ENCODE results near the gene TAS2R38. TPM values are rescaled to one million over a fixed set of nuclear protein-coding genes. Genes with fewer than 3 reads are reported as not detected.

TAS2R38 gene
- total RNA-seq, 1 donor from 2014 or later: not detected

DNA sequence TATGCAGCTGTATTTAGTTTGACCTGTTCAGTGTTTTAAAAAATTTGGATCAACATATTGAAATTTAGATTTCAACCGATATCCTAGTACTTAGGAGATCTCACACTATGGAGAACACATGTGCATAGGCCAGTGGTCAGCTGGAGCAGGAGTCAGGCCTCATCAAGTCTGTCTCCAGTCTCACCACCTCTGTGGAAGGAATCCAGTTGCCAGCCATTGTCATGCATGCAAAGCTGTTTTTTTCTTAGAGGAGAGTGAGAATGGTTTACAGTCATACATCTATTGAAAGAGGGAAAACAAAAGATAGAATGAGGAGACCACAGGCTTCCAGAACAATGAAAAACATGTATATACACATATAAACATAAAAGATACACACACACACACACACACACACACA lies 19.2 kb downstream of the TAS2R38 start:
- no peak overlapping the region for H3K27ac Mint-ChIP-seq
- no peak overlapping the region for H3K4me3 Mint-ChIP-seq
- no peak for DNase-seq (ENCODE audit: extremely low spot score, unreplicated experiment)
- TF ChIP-seq, protein P1, sequence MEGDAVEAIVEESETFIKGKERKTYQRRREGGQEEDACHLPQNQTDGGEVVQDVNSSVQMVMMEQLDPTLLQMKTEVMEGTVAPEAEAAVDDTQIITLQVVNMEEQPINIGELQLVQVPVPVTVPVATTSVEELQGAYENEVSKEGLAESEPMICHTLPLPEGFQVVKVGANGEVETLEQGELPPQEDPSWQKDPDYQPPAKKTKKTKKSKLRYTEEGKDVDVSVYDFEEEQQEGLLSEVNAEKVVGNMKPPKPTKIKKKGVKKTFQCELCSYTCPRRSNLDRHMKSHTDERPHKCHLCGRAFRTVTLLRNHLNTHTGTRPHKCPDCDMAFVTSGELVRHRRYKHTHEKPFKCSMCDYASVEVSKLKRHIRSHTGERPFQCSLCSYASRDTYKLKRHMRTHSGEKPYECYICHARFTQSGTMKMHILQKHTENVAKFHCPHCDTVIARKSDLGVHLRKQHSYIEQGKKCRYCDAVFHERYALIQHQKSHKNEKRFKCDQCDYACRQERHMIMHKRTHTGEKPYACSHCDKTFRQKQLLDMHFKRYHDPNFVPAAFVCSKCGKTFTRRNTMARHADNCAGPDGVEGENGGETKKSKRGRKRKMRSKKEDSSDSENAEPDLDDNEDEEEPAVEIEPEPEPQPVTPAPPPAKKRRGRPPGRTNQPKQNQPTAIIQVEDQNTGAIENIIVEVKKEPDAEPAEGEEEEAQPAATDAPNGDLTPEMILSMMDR (conservative IDR thresholded peaks at IDR 0.05): no peak
- no peaks in the 10 kb centered on the region for H3K36me3 Mint-ChIP-seq
- H3K9me3 Mint-ChIP-seq: no peaks in the 10 kb centered on the region
- H3K27me3 Mint-ChIP-seq: no peaks in the 10 kb centered on the region
- H3K4me1 Mint-ChIP-seq (ENCODE audit: unreplicated experiment): no peaks in the 10 kb centered on the region

DNA sequence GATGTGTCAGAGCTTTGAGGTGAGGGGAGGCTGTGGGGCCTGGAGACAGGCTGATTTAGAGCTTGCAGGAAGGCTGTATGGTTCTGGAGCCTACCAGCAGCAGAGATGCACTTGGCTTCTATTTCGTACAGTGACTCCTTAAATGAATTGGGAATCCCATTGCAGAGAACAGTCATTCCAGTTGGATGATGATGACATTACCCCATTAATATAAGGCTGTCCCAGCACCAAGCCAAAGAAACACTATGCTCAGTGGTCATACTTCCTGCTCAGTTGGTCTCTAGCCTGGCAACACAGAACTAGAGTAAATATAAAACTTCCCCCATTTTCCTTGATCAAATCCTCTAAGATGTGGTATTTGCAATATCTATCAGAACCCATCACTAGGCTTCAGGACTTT lies 21.1 kb downstream of the TAS2R38 start:
- no peaks in the 10 kb centered on the region for H3K9me3 Mint-ChIP-seq
- no peak overlapping the region for H3K27ac Mint-ChIP-seq
- no peak for DNase-seq (ENCODE audit: extremely low spot score, unreplicated experiment)
- no peak overlapping the region for H3K4me3 Mint-ChIP-seq
- TF ChIP-seq, protein P1 (conservative IDR thresholded peaks at IDR 0.05): no peak
- H3K27me3 Mint-ChIP-seq: no peaks in the 10 kb centered on the region
- H3K4me1 Mint-ChIP-seq (ENCODE audit: unreplicated experiment): no peaks in the 10 kb centered on the region
- no peaks in the 10 kb centered on the region for H3K36me3 Mint-ChIP-seq

DNA sequence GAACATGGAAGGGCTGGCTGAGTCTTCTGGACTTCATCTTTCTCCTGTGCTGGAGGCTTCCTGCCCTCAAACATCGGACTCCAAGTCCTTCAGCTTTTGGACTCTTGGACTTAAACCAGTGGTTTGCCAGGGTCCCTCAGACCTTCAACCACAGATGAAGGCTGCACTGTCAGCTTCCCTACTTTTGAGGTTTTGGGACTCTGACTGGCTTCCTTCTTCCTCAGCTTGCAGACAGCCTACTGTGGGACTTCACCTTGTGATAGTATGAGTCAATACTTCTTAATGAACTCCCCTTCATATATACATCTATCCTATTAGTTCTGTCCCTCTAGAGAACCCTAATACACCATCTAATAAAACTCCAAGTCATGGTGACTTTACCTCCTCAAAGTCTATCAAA lies 22.8 kb downstream of the TAS2R38 start:
- DNase-seq (ENCODE audit: extremely low spot score, unreplicated experiment): no peak
- H3K27ac Mint-ChIP-seq: no peak overlapping the region
- H3K4me3 Mint-ChIP-seq: no peak overlapping the region
- no peaks in the 10 kb centered on the region for H3K4me1 Mint-ChIP-seq (ENCODE audit: unreplicated experiment)
- H3K9me3 Mint-ChIP-seq: no peaks in the 10 kb centered on the region
- TF ChIP-seq, protein P1 (conservative IDR thresholded peaks at IDR 0.05): no peak
- no peaks in the 10 kb centered on the region for H3K36me3 Mint-ChIP-seq
- no peaks in the 10 kb centered on the region for H3K27me3 Mint-ChIP-seq

DNA sequence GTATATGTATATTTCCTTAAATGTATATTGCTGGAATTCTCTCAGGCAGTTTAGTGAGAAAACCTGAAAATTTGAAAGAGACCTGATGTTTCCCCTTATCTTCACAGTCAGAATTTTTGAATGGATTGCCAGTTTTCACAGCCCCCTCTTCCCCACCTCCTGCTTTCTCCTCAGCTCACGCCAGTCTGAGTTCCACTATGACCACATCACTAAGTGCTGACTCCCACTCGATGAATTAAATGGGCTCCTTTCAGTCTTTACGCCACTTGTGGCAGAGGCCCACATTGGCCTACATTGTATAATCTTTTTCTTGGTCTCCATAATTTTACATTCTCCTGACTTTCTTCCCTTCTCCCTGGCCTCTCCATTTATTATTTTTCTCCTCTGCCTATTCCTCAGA lies 23.7 kb downstream of the TAS2R38 start:
- H3K36me3 Mint-ChIP-seq: no peaks in the 10 kb centered on the region
- no peak overlapping the region for H3K4me3 Mint-ChIP-seq
- TF ChIP-seq, protein P1 (conservative IDR thresholded peaks at IDR 0.05): no peak
- no peaks in the 10 kb centered on the region for H3K27me3 Mint-ChIP-seq
- no peak for DNase-seq (ENCODE audit: extremely low spot score, unreplicated experiment)
- no peaks in the 10 kb centered on the region for H3K9me3 Mint-ChIP-seq
- no peak overlapping the region for H3K27ac Mint-ChIP-seq
- H3K4me1 Mint-ChIP-seq (ENCODE audit: unreplicated experiment): no peaks in the 10 kb centered on the region

DNA sequence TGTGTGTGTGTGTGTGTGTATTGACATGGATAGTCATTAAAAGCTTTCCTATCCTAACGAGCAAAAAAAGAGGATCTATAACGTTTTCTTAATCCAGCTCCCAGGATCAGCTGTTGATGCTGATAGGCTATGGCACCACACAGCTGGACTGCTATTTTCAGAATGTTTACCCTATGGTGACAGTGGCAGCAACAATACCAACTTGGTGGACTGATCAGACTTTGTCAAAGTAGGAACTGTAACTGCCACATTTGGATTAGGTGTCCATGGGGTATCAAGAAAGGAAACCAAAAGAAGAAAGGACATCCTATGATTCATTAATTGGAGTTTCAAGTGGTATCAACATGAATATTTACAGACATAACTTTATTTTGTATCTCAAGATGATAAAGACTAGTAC lies 24.1 kb downstream of the TAS2R38 start:
- TF ChIP-seq, protein P1 (conservative IDR thresholded peaks at IDR 0.05): no peak
- Mint-ChIP-seq H3K27me3 (no peaks in the 10 kb centered on the region), H3K36me3 (no peaks in the 10 kb centered on the region), H3K4me3 (no peak overlapping the region), H3K4me1 (ENCODE audit: unreplicated experiment) (no peaks in the 10 kb centered on the region), H3K9me3 (no peaks in the 10 kb centered on the region), H3K27ac (no peak overlapping the region)
- no peak for DNase-seq (ENCODE audit: extremely low spot score, unreplicated experiment)

DNA sequence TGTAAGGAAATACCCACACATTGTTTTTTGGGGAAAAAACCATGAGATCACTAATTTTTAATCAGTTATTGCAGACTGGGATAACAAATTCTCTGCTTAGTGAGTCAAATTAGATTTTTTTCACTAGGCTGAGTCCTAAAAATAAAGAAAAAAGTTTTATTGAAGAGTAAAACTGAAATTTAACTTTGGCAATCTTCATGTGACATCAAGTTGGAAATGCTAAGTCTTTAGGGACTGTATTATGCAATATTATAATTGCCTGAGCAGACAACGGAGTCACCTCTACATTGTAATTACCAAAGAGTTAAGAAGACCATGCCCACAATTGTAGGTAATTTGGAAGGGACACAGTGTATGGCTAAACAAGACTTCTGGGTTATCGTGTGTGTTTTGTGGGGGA lies 24.6 kb downstream of the TAS2R38 start:
- no peaks in the 10 kb centered on the region for H3K9me3 Mint-ChIP-seq
- H3K27ac Mint-ChIP-seq: no peak overlapping the region
- no peaks in the 10 kb centered on the region for H3K27me3 Mint-ChIP-seq
- no peak overlapping the region for H3K4me3 Mint-ChIP-seq
- DNase-seq (ENCODE audit: extremely low spot score, unreplicated experiment): no peak
- no peaks in the 10 kb centered on the region for H3K4me1 Mint-ChIP-seq (ENCODE audit: unreplicated experiment)
- H3K36me3 Mint-ChIP-seq: no peaks in the 10 kb centered on the region
- TF ChIP-seq, protein P1 (conservative IDR thresholded peaks at IDR 0.05): no peak
